ENCODE data around the gene FUS.

FUS gene

GRCh38 chr16:31204871-31205666 lies 25.1 kb downstream of the FUS start:
- no peak for DNase-seq

DNA sequence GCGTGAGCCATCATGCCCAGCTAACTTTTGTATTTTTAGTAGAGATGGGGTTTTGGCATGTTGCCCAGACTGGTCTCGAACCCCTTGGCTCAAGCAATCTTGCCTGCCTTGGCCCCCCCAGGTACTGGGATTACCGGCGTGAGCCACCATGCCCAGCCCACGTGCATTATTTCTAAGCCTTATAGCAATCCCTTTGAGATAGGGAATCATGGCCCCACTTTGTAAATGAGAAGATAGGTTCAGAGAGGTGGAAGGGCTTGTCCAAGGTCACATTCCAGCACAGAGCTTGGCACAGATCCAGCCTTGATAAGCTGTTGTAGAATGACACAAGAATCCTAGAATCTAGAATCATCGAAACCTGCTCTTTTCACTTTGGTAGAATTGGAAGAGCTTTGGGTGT lies 26.8 kb downstream of the FUS start:
- DNase-seq: no peak

DNA sequence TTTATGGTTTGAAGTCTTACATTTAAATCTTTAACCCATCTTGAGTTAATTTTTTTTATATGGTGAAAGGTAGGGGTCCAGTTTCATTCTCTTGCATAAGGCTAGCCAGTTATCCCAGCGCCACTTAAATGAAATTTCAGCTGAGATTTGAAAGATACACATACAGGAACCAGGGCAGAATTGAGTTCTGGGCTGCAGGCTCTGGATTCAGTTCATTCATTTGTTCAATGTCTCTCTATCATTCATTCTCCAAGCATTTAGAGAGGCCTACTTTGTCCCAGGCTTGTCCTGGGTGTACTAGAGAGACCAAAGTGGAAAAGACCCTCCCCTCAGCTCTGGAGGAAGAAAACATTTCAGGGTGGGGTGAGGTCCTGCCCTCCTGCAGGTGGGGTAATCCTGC lies 33.4 kb downstream of the FUS start:
- no peak for DNase-seq

GRCh38 chr16:31213877-31214707 lies 34.2 kb downstream of the FUS start, which contains the start of gene TRIM72:
TRIM72 (plus strand) TSS chr16:31214119; CDS start chr16:31214739, 620 bp downstream.
- no peak for DNase-seq

DNA sequence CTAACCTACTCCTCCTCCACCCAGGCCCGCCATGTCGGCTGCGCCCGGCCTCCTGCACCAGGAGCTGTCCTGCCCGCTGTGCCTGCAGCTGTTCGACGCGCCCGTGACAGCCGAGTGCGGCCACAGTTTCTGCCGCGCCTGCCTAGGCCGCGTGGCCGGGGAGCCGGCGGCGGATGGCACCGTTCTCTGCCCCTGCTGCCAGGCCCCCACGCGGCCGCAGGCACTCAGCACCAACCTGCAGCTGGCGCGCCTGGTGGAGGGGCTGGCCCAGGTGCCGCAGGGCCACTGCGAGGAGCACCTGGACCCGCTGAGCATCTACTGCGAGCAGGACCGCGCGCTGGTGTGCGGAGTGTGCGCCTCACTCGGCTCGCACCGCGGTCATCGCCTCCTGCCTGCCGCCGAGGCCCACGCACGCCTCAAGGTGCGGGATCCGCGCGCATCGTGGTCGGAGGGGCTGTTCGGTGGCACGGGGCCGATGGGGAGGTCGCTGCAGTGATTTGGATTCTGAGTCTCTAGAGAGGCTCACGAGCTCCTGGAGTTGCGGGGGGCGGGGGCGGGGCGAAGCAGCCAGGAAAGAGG lies 34.9 kb downstream of the FUS start:
- no peak for DNase-seq

- DNase-seq: no peak
Measured at GRCh38 chr16:31215287-31216162, 35.6 kb downstream of the FUS start.

GRCh38 chr16:31216422-31217135 lies 36.6 kb downstream of the FUS start, which contains the start of gene PYDC1:
PYDC1 (minus strand) TSS chr16:31217135; CDS start chr16:31217028, 107 bp downstream.
- no peak for DNase-seq

DNA sequence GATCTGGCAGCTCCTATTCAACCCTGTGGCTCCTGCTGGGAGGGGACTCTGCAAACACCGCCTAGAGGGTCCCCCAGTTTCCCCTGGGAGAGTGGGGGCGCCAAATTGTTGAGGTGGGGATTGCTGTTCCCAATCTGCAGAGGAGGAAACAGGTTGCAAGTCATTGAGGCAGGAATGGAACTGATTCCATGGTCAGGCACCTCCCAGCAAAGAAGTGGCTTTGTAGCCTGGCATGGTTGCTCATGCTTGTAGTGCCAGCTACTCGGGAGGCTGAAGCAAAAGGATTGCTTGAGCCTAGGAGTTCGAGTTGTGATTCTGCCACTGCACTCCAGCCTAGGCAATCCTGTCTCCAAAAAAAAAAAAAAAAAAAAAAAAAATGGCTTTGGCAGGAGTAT lies 37.2 kb downstream of the FUS start:
- DNase-seq: no peak

- no peak for DNase-seq
Measured at GRCh38 chr16:31219154-31219741, 39.3 kb downstream of the FUS start.

GRCh38 chr16:31221357-31222160 lies 41.6 kb downstream of the FUS start:
- DNase-seq: no peak

DNA sequence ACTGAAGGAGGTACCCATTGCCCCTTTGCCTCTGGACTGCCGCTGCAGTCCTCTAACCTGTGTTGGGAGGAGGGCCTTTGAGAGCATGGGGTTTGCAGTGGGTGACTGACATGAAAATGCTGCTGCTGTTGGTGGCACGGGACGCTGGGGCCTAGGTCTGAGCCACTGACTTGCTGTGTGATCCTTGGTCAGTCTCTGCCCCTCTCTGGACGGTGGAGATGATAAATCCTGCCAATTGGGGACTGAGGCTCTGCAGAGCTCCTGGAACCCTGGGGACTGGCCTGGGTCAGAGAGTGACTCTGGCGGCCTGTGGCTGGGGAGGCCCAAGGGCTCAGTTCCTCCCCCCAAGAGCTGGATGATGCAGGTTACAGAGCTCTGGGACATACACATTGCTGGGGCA lies 43.1 kb downstream of the FUS start:
- no peak for DNase-seq

- no peak for DNase-seq
Measured at GRCh38 chr16:31224092-31224955, 44.4 kb downstream of the FUS start.

DNA sequence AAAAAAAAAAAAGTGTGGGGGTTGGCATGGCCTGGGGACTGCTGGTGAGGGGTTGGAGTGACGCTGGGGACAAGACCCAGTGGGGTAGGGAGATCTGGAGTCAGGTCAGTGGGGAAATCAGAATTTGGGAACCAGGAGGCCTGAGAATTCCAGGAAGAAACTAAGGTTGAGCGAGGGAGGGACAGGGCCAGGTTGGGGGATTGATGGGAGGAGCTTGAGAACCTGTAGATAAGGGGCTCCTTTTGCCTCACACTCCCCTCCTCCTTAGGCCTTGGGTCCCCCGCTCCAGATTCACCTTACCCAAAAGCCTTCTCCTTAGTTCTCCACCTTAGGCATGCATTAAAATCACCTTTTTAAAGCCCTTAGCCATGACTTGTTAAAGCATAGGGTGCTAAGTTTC lies 45.3 kb downstream of the FUS start:
- no peak for DNase-seq

DNA sequence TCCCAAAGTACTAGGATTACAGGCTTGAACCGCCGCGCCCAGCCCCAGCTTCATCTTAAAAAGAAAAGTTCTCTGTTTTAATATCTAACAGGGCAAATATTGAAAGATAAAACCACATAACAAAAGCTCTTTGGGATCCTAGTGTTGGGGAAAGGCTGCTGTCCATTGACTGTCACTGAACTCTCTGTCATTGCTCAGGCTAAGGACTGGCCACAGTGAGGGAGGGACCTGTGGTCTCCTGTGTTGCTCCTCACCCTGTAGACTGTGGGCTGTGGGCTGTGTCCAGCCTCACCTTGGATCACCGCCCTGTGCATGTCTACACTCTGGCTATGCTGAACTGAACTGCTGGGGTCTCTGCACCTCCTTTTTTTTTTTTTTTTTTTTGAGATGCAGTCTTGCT lies 48.3 kb downstream of the FUS start:
- DNase-seq: no peak

DNA sequence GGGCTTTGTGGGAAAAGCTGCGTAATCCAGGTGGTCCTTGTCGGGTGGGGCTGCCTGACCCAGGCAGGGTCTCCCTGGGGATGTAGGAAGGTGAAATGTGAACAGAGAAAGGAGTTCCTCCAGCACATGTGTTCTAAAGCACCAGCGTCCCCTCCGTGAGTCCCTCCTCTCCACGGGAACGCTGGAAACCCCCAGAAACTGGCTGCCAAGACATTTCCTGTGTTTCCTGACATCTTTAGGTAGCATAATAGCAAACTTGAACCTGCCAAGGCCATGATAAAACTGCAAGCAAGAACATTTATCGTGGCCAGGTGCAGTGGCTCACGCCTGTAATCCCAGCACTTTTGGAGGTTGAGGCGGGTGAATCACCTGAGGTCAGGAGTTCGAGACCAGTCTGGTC lies 49.6 kb downstream of the FUS start:
- DNase-seq: no peak

GRCh38 chr16:31238041-31238440 lies 58.1 kb downstream of the FUS start:
- DNase-seq: no peak

All from AML-193 (cell line).